SK-N-DZ (cell line): ENCODE data around the gene CFAP61.
"Not testable (repeated sequence)": the region's sequence is repeated elsewhere in the genome, so short reads cannot be mapped to it uniquely, and the experiment has no call there.

Experiments used
- DNase-seq: peaks from one replicate; pipeline ENCODE4 v3.0.0-alpha.2; 2015; ENCODE audit warnings: low spot score

The CFAP61 gene

DNA sequence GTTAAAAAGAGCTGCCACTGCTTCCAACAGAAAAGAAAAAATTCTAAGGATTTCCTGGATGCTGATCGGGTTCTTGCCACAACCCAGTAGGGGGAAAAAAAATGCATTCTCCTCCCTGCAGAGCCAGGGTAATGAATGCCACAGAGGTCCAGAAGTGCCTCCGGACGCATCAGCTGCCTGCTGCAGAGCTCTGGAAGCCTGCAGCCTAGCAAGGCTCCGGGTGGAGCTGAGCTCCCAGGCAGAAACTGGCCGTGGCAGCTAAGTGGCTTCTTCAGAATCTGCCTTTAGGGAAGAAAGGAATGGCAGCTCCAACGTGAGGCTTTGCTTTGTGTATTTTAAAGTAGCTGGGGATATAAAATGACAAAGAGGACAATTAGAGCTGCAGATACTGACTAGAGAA lies 155.0 kb downstream of the CFAP61 start:
- DNase-seq: peak; percentile 62

DNA sequence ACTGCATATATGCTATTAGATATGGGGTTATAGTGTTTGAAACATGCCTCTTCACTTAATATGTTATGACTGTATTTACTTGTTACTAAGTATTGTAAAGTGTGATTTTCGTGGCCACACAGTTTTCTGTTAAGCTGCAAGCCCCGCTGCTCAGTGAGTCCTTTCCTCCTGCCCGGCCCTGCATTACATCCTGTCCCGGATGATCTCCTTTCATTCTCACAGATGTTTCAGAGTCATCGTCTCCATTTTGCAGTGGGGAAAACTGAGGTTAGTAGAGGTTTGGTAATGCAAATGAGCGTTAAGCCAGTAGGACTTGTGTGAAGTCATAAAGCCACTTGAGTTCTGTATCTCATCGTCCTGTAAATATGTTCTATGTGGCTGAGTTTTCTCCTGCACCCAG lies 155.5 kb downstream of the CFAP61 start:
- DNase-seq: no peak

DNA sequence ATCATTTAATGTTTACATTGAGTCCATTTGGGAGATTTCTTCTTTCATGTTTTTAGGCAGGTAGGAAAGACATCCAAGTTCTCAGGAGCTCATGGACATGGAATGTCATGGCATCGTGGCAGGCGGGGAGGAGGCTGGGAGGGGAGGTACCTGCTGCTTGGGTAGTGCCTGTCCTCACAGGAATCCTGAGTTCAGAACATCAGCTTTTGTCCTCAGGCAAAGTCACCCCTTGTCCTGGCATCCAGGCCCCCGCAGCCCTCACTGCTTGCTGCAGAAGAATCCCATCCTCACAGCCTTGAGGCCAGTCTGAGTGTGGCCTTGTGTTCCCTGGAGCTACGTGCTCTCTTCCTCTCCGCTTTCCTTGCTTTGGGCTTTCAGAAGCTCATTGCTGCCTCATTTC lies 157.4 kb downstream of the CFAP61 start:
- no peak for DNase-seq

DNA sequence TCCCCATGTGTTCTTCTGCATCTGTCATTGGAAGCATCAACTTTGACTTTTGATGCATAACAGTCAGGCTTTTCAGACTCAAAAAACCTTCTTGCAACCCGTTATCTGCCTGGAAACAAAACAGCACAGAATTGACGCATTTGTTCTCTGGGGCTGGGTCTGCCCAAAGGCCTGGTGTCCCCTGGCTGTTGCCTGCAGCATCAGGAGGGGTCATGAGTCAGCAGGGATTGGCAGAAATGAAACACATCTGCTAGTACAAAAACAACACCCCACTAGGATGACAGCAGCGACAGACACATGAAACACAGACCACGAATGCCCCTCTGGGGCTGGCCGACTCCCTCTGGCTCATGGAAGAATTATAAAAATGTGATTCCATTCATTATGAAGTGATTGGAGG lies 158.0 kb downstream of the CFAP61 start:
- peak; percentile 85 for DNase-seq

DNA sequence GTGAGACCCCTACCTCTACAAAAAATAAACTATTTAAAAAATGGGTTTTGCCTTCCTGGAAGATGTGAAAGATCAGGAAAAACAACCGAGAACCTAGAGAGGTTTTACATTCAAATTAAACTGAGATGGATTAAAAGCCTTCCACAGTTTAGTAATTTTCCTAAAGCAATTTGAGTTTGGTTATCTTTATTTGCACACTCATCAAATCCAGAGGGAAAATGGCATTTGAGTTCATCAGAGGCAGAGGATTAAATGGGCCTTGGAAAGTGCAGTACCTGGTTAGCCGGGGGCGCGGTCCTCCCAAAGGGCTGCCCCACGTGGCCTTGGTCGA lies 158.6 kb downstream of the CFAP61 start:
- no peak for DNase-seq

DNA sequence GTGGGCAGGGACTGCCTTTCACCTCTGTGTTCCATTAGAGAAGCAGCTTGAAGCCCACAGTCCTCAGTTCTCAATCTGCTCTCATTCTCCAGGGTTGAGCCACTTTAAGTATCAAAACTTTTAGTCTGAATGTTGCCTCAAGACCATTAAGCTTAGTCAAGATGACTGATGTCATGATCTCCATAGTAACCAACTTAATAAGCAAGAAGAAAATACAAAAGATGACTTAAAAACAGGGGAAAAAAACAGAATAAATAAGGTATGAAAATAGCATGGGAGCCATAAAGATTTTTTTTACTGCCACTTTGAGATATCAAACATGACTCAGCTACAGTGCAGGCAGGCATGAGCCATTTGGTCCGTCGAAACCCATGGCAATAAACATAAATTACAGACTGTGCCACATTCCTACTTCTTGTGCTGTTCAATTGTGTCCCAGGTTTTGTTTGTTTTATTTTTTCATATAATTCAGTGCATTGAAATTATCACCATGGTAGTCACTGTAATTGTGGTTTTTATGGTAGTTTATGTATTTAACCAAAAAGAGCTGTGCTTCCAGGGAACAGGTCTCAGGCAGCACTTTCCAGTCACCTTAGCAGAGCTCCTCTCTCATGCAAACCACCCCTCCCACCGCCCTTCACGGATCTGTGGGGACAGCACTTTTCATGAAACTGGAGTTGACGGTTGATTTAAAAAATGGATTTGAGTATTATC lies 159.1 kb downstream of the CFAP61 start:
- no peak for DNase-seq

DNA sequence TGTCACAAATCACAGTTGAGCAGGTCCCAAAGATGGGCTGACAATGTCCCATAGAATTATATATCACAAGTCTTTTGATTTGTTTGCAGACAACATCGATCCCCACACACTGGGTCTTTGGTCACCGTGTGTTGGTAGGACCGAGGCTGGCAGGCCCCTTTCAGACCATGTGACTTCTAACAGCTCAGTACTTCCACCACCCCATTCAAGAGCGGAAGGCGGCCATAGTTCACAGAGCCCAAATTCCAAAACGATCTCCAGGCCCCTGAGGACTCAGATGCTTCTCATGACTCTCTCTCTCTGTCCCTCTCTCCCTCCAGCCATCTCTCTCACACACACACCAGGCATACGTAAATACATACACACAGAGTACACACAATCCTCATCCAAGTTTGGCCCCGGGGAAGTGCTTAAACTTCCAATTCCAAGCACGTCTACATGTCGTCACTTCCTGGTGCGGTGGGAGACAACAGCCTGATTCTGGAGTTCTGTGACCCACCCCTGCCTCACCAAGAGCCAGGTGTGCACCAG lies 159.7 kb downstream of the CFAP61 start:
- DNase-seq: no peak

DNA sequence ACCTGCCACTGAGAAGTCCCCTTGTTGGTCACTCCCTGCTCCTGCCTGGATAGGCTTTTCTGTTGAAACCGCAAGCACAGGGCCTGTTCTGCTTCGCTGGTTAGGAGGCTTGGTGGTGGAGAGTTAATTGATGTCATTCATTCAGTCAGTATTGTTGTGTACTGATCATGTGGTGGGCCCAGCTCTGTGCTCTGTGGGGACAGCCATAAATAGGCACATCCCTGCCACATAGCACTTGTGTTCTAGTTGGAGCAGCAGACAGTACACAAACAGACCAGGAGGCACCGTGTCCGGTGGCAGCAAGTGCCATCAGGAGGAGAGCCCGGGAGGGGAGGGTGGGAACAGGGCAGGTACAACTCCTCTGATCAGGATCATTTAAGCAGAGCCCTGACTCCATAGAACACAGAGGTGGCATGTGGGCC lies 160.4 kb downstream of the CFAP61 start:
- DNase-seq: no peak

DNA sequence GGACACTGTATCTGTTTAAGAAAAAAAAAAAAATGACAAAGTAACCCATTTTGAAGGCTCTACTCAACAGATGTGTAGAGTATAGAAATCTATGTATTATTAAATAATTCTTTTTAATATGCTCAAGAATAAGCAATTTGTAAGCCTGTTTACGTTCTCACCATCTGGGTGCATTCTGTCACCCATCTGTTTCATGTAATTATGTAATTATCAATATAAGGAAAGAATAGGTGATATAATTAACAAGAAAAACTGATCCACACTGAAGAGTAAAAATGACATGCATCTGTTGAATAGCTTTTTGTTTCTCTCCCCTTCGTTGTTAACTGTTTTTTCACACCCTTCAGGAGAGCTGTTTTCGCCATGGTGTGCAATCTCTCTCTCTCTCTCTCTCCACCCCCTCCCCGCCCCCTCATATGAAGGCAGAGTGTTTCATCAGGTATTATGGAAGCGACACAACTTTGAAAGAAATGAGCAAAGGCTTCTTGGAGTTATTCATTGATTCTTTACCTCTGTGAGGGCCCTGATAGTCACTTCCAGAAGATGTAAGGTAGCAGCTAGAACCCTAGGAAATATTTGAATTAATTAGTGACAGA lies 161.3 kb downstream of the CFAP61 start:
- no peak for DNase-seq

DNA sequence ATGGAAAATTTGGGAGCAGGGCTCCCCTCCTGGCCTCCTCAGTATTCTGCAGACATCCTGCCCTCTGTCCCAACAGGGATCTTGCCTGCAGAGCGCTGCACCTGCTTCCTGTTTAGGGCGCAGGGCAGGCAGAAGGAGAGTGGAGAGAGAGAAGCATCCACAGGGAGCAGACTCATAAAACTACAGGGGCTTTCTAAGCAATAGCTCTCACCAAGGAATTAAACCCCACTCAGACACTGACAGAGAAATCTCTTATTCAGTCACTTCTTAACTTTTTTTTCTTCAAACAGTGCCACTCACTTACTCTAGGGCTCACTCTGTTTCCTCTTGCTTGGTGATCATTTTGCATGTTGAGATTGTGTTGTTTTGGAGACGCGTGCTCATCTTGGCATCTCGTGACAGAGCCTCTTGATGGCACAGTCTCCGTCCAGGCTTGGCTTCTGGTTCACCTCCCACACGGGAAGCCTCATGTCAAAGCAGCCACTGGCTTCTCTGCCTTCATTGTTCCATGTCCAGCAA lies 162.5 kb downstream of the CFAP61 start:
- DNase-seq: no peak

DNA sequence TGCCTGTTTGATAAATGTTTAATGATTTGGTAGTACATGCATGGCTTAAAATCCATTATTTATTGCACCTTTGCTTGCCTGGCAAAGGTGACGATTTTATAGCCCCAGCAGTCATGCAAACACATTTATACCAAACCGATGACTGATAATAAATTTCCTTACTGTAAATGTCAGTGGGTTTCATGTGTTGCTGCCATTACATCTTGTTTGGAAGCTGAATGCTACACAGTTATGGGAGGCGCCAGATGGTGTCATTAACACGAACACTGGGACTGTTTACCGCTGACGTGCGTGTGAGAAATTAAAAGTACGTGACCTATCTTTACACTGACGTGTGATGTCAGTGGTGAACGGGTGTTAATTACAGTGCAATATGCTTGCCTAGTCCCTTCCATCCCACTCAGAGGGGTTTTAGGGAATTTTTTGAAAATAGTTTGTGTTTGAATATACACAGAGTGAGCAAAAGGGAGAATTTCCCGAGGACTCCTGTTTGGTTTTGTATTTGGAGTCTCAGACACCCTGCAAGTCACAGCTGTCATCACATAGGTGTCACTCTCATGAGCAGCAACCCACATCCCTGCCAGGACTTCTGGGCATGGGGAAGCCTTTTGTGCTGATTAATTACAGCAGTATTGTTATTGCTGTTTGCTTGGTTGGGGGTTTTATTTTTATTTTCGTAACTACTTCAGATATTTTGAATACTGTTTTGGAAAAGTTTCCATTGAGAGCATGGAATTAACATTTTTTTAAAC lies 163.8 kb downstream of the CFAP61 start:
- DNase-seq: no peak

DNA sequence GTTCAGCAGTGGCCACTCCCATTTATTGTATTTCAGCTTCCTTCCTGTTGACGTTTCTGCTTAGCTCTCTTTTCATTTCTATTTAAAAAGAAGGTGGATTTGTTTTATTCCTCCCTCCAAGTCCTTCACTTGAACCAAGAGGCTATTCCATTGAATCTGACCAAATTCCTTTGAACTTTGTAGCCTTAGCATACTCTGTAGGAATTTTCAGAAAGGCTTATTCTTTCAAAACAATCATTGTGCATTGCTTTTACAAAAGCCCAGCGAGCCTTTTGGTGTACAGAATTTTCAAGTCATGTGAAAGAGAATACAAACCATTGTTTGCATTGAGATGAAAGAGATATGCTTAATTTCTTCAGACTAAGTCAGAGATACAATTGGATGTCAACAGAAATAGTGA lies 164.6 kb downstream of the CFAP61 start:
- DNase-seq: no peak

DNA sequence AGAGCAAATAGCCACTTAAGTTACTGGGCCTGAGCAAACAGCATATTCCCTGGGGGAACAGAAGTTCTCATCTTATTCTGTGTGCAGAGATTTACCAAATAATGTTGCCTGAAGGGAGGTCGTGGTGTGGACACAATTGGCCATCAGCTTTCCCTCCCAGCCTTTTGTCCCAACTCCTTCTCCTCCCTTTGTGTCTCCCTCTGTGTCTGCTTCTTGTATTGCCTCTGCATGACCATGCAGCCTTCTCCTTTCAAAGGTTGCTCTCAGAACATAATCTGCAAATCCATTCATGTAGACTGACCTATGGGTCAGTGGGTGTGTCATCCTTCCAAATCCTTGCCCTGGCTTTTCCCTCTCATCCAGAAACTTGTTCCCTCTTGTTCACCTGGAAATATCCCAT lies 165.3 kb downstream of the CFAP61 start:
- no peak for DNase-seq

DNA sequence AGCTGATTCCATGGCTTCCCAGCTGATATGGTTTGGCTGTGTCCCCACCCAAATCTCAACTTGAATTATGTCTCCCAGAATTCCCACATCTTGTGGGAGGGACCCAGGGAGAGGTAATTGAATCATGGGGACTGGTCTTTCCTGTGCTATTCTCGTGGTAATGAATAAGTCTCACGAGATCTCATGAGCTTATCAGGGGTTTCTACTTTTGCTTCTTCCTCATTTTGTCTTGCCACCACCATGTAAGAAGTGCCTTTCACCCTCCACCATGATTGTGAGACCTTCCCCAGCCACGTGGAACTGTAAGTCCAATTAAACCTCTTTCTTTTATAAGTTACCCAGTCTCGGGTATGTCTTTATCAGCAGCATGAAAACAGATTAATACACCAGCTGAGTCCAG lies 165.8 kb downstream of the CFAP61 start:
- DNase-seq: not testable (repeated sequence)

DNA sequence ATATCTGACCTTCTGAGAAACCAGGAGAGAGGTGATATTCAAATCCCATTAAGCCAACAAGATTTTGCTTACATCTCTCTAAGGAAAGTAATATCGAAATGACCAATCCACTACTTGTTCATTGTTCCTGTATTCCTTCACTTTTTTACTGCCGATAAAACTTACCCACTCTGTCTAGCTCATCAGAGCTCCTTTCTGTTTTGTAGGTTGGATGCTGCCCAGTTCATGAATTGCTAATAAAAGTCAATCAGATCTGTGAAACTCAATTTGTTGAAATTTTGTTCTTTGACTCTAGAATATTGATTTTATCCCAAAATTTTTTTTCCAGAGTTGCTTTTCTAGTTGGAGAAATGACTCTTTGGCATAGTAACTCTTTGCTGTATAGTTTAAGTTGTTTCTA lies 166.7 kb downstream of the CFAP61 start:
- no peak for DNase-seq

DNA sequence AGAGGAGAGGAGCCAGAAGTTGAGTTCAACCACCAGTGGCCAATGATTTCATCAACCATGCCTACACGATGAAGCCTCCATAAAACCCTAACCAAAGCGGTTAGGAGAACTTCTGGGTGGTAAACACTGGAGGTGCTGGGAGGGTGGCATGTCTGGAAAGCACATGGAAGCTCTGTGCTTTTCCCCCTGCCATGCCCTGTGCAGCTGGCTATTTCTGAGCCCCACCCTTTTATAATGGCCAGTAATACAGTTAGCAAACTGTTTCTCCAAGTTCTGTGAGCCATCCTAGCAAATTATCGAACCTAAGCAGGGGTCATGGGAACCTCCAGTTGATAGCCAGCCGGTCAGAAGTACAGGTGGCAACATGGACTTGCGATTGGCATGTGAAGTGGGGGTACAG lies 167.8 kb downstream of the CFAP61 start:
- DNase-seq: no peak

DNA sequence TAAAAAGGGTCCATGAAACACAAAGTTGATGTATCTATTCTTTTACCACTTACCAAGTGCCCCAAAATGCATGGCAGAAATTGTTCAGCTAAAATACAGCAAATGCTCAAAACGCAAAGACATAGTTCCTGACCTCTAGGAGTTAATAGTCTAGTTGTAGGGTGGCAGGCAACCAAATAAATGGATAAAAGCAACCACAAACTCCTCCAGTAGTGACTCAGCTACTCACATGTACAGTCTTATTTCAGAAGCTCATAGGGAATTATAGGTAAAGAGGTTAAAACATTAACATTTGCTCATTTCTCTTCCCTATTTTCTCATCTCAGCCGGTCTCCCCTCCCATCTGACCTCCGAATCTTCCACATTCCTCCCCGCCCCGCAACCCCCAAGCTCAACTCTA lies 171.6 kb downstream of the CFAP61 start:
- no peak for DNase-seq

DNA sequence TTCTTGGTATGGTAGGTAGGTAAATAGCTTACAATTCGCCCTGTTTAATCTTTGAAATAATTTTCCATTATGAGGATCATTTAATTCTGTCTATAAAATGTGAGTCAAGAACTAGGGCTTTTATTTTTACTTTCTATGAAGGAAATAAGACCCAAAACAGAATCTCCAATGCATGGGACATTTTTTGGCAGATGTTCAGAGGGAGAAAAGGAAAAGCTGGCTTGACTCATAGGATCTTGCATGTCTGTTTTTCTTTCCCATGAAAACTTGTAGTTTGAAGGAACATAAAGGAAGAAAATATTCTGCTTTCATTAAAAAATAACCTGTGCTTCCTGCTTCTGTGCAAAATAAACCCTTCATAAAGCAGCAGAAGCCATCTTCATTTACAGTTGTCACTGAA lies 172.5 kb downstream of the CFAP61 start:
- DNase-seq: no peak

DNA sequence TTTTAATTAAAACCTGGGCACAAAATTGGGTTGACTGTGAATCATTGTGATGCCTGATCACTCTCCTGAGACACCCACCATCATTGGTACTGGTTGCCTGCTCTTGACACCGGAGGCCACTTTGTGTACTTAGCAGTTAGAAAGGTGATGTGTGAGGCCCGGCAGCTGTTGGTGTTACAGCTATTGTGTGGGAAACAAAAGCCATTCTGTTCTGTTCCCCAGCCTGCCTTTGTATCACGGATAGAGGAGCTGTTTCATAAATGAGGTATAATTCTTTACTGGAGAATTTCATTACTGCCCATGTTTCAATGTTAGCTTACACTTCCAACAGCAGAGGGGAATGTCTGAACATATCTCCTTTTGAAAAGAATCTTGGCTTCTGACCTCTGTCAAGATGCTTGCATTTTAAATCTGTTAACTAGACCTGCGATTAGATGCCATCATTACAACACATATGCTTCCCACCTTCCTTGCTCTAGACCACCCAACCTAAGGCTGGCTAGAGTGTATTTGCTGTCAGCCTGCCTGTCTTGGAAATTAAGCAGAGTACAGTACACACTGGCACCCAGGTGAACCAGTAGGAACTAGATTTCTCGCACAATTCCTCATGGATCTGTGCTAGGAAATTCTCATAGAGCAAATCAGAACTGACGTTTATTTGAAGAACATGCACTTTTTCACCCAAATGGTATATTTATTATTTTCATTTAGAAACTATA lies 173.2 kb downstream of the CFAP61 start:
- no peak for DNase-seq

DNA sequence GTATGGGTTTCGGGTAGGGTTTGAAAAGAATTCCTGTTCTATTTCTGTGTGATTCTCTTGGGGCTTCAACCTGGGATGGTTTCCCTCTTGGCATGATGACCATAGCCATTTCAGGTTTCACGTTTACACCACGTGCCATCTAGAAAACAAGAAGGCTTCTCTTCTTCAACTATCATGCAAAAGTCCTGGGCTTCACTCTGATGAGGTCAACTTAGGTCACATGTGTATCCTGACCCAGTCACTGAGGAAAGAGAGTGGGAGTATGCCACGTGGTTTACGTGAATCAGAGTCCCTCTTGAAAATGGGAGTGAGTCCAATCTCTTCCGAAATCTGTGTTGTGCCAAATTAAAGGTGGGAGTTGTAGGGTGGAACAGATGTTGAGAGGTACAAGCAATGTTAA lies 174.2 kb downstream of the CFAP61 start:
- DNase-seq: no peak

DNA sequence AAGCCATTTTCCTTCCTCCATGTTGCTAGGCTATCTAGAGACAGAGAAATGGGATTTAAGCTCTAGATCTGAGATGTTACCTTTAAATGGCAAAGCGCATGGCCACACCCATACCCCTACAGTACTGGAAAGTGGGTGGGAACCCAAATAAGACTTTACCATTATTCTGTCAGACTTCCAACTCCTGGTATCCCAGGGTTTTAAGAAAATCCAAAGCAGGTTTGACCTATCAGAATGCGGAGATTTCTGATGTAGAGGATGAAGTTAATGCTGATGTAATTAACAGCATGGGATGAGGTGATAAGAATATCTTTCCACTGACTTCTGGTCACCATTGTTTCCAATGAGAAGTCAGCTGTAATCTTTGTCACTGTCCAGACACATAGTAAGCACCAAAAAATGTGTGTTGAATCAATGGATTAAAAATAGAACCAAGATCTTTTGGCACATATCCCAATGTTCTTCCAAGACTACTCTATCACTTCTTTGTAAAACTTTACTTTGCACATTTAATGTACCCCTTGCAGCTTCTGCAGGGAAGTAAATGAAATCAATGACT lies 174.8 kb downstream of the CFAP61 start:
- no peak for DNase-seq

DNA sequence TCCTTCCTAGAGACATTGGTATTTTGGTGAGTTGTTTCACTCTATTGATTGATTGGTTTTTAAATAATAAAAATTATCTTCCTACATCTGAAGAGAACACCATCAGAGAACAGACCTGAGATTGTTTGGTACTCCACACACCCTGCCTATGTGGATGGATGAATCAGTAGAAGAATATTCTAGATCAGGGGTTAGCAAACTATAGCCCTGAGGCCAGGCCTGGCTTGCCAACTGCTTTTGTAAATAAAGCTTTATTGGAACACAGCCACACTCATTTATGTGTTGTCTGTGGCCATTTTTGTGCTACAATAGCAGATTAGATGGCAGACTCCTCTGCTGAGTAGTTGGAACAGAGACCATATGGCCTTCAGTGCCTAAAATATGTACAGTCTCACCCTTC lies 176.0 kb downstream of the CFAP61 start:
- DNase-seq: no peak
